ENCODE data around the gene METAP1D.
"Not testable (repeated sequence)": the region's sequence is repeated elsewhere in the genome, so short reads cannot be mapped to it uniquely, and the experiment has no call there.

METAP1D gene

GRCh38 chr2:172105471-172106107 lies 105.8 kb downstream of the METAP1D start:
- no peak for DNase-seq

- DNase-seq: no peak
These were observed 106.6 kb downstream of the METAP1D start for GRCh38 chr2:172106108-172106961.

- DNase-seq: no peak
These were observed 108.2 kb downstream of the METAP1D start for GRCh38 chr2:172107690-172108586.

- DNase-seq: no peak
These were observed 108.8 kb downstream of the METAP1D start for GRCh38 chr2:172108587-172108930.

GRCh38 chr2:172109256-172109987 lies 109.7 kb downstream of the METAP1D start:
- no peak for DNase-seq

GRCh38 chr2:172109988-172110811 lies 110.4 kb downstream of the METAP1D start:
- DNase-seq: no peak

- no peak for DNase-seq
These were observed 113.9 kb downstream of the METAP1D start for GRCh38 chr2:172113617-172114016.

- DNase-seq: not testable (repeated sequence)
These were observed 114.4 kb downstream of the METAP1D start for GRCh38 chr2:172114176-172114575.

- no peak for DNase-seq
These were observed 114.8 kb downstream of the METAP1D start for GRCh38 chr2:172114579-172114978.

GRCh38 chr2:172116107-172116506 lies 116.4 kb downstream of the METAP1D start:
- no peak for DNase-seq

GRCh38 chr2:172119089-172119488 lies 119.3 kb downstream of the METAP1D start:
- no peak for DNase-seq

- no peak for DNase-seq
These were observed 120.4 kb downstream of the METAP1D start for GRCh38 chr2:172120118-172120517.

GRCh38 chr2:172128484-172128883 lies 128.7 kb downstream of the METAP1D start:
- no peak for DNase-seq

GRCh38 chr2:172129404-172129803 lies 129.7 kb downstream of the METAP1D start:
- DNase-seq: no peak

Data from T1000 (cell line).